Measurements from ENCODE around the gene STK31. TPM values are rescaled to one million over a fixed set of nuclear protein-coding genes. Genes with fewer than 3 reads are reported as not detected.
"Not testable (repeated sequence)": the region's sequence is repeated elsewhere in the genome, so short reads cannot be mapped to it uniquely, and the experiment has no call there.

Gene STK31
- total and polyA plus RNA-seq, 3 donors from 2014 or later: 59.7 to 79.8 (median 76.8) TPM

DNA sequence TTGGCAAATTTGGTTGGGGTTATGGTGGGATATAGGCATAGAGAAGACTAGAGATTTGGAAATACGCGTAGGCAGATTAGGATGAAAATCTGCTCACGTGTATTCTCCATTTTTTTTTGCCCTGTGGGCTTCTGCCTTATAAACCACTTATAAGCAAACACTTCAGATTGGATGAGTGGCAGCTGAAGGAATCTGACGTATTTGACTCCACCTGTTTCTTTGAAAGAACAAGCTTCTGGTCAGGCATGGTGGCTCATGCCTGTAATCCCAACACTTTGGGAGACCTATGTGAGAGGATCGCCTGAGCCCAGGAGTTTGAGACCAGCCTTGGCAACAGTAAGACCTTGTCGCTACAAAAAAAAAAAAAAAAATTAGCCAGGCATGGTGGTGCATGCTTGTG is 5.1 kb downstream of the STK31 start:
- no peak for DNase-seq
- Histone ChIP-seq H3K4me3 (no peak overlapping the region), H3K36me3 (ENCODE audit: low read depth, missing control alignments) (no peaks in the 10 kb centered on the region), H3K9me3 (no peaks in the 10 kb centered on the region), H3K4me1 (no peaks in the 10 kb centered on the region), H3K27me3 (no peaks in the 10 kb centered on the region), H3K27ac (no peak overlapping the region)
- WGBS, 2 donors: 87 to 90% methylated on average over 6 of the region's 6 CpGs
- no peak for TF ChIP-seq CTCF (IDR thresholded peaks at IDR 0.05)
- no peak for TF ChIP-seq POLR2A (IDR thresholded peaks at IDR 0.05)
- intact Hi-C loops (cut with DNase I; ENCODE audit: low total_unique reads): loop anchor here (10.0 kb wide), 1 partner anchor 140 kb away; no protein-coding TSS in a partner anchor

DNA sequence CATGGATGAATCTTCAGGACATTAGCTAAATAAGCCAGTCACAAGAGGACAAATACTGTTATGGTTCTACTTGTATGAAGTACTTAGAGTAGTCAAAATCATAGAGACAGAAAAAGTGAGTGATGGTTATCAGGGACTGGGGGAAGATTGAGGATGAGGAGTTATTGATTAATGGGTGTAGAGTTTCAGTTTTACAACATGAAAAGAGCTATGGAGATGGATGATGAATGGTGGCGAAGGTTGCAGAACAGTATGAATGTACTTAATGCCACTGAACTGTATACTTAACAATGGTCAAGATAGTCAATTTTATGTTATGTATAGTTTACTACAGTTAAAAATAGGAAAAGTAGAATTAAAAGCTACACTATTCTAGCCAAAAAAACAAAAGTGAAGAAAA is 7.8 kb downstream of the STK31 start:
- intact Hi-C loops (cut with DNase I; ENCODE audit: low total_unique reads): loop anchor here (10.0 kb wide), 1 partner anchor 143 kb away; no protein-coding TSS in a partner anchor
- 96 to 100% methylated on average over 1 of the region's 1 CpG for WGBS, 2 donors
- DNase-seq: no peak
- no peaks in the 10 kb centered on the region for H3K9me3 ChIP-seq
- no peaks in the 10 kb centered on the region for H3K36me3 ChIP-seq (ENCODE audit: low read depth, missing control alignments)
- TF ChIP-seq CTCF (IDR thresholded peaks at IDR 0.05) (no peak), POLR2A (IDR thresholded peaks at IDR 0.05) (no peak)
- no peak overlapping the region for H3K27ac ChIP-seq
- H3K4me1 ChIP-seq: no peaks in the 10 kb centered on the region
- H3K27me3 ChIP-seq: no peaks in the 10 kb centered on the region
- no peak overlapping the region for H3K4me3 ChIP-seq

DNA sequence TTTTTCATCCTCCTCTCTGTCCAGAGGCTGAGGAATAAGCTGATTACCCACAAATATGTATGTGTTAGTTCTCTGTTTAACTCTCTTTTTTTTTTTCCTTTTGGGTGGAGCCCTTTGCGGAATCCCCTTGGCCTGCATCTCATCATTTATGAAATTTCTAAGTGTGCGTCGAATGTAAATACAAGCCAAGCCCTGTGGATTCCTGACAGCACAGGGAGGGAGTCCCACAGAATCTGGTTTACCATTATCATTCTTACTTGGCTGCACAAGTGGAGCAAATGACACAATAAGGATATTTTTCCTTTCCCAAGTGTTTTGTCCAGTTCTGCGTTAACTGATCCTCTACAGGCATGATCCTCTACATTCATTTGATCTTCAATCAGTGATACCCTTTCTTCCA is 11.4 kb downstream of the STK31 start:
- WGBS, 2 donors: 88 to 96% methylated on average over 4 of the region's 4 CpGs
- no peak for TF ChIP-seq POLR2A (IDR thresholded peaks at IDR 0.05)
- TF ChIP-seq CTCF (IDR thresholded peaks at IDR 0.05): no peak

DNA sequence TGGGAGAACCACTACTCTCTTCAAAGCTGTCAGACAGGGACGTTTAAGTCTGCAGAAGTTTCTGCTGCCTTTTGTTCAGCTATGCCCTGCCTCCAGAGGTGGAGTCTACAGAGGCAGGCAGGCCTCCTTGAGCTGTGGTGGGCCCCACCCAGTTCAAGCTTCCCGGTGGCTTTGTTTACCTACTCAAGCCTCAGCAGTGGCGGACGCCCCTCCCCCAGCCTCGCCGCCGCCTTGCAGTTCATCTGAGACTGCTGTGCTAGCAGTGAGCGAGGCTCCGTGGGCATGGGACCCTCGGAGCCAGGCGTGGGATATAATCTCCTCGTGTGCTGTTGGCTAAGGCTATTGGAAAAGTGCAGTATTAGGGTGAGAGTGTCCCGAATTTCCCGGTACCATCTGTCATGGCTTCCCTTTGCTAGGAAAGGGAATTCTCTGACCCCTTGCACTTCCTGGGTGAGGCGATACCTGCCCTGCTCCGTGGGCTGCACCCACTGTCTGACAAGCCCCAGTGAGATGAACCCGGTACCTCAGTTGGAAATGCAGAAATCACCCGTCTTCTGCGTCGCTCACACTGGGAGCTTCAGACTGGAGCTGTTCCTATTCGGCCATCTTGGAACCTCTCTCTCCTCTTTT is 12.7 kb downstream of the STK31 start:
- H3K36me3 ChIP-seq (ENCODE audit: low read depth, missing control alignments); DNase-seq; H3K27ac ChIP-seq; H3K27me3 ChIP-seq; H3K9me3 ChIP-seq; intact Hi-C loops (cut with DNase I; ENCODE audit: low total_unique reads); H3K4me1 ChIP-seq; H3K4me3 ChIP-seq: not testable (repeated sequence)
- WGBS, 2 donors: 90 to 93% methylated on average over 10 to 21 of the region's 21 CpGs

More for the DNA sequence above, 11.4 kb downstream of the STK31 start:
- Histone ChIP-seq H3K4me3 (no peak overlapping the region), H3K27ac (no peak overlapping the region), H3K36me3 (ENCODE audit: low read depth, missing control alignments) (no peaks in the 10 kb centered on the region), H3K4me1 (no peaks in the 10 kb centered on the region), H3K27me3 (no peaks in the 10 kb centered on the region), H3K9me3 (no peaks in the 10 kb centered on the region)
- DNase-seq: no peak
- intact Hi-C loops (cut with DNase I; ENCODE audit: low total_unique reads): no loop called here

DNA sequence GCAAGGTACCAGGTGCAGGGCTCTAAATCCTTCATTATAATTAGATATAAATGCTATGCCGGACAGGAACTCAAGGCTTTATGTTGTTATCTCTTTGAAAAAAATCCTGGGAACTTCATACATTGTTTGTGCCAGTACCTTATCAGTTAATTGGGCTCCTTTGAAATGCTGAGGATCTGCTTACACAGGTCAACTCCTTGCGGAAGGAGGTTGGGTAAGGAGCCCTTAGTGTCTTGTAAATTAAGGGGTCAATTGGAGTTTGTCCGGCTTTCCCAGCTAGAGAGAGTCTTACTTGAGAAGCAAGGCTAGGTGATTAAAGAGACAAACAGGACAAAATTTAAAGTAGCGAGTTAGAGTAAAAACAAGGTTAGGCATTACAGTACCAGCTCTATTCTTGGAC is 14.1 kb downstream of the STK31 start:
- H3K36me3 ChIP-seq (ENCODE audit: low read depth, missing control alignments); intact Hi-C loops (cut with DNase I; ENCODE audit: low total_unique reads): not testable (repeated sequence)
- WGBS, 2 donors: 51 to 63% methylated on average over 4 of the region's 4 CpGs

GRCh38 chr7:23742051-23742450 is 32.0 kb downstream of the STK31 start:
- Histone ChIP-seq H3K36me3 (ENCODE audit: low read depth, missing control alignments) (no peaks in the 10 kb centered on the region), H3K4me3 (no peak overlapping the region), H3K4me1 (no peaks in the 10 kb centered on the region), H3K27ac (no peak overlapping the region), H3K27me3 (no peaks in the 10 kb centered on the region), H3K9me3 (no peaks in the 10 kb centered on the region)
- TF ChIP-seq CTCF (IDR thresholded peaks at IDR 0.05) (no peak), POLR2A (IDR thresholded peaks at IDR 0.05) (no peak)
- DNase-seq: no peak
- intact Hi-C loops (cut with DNase I; ENCODE audit: low total_unique reads): no loop called here

More for the DNA sequence above, 14.1 kb downstream of the STK31 start:
- not testable (repeated sequence) for H3K27ac ChIP-seq, H3K9me3 ChIP-seq, H3K4me1 ChIP-seq, H3K27me3 ChIP-seq, H3K4me3 ChIP-seq, DNase-seq
